Adrenal gland (tissue), 12 donors: ENCODE measurements around the gene BRD7. TPM values are rescaled to one million over a fixed set of nuclear protein-coding genes. Genes with fewer than 3 reads are reported as not detected.

Experiments used
- DNase-seq, 7 donors: peaks; one replicate each; pipeline ENCODE4 v3.0.0-alpha.2; 2019 to 2020
- H3K27ac ChIP-seq, 5 donors: fragments of 200-600 bp; sonication (generic) in 4 of 5; 1 replicate in 3 of 5; 2 replicates in 2 of 5; pipeline versions ENCODE4 v1.5.1 to v1.8.0; 2016 to 2020; ENCODE audit warnings: mild to moderate bottlenecking in 1 of 5
- H3K27me3 ChIP-seq: fragments of 200-600 bp; 2 replicates; pipeline ENCODE4 v1.8.0; 2021
- H3K36me3 ChIP-seq, 2 donors: fragments of 200-600 bp; replicated peaks in 1 of 2; 1 replicate in 1 of 2; 2 replicates in 1 of 2; pipeline versions ENCODE4 v1.5.1 to v1.8.0; 2018 to 2022
- H3K4me1 ChIP-seq, 2 donors: fragments of 200-600 bp; replicated peaks in 1 of 2; 1 replicate in 1 of 2; 2 replicates in 1 of 2; pipeline versions ENCODE4 v1.5.1 to v1.8.0; 2018 to 2021
- H3K4me3 ChIP-seq, 4 donors: fragments of 200-600 bp; sonication (generic) in 3 of 4; one replicate each; pipeline ENCODE4 v1.5.1; 2016 to 2018
- H3K9me3 ChIP-seq, 3 donors: fragments of 200-600 bp; sonication (generic) in 1 of 3; replicated peaks in 1 of 3; 1 replicate in 2 of 3; 2 replicates in 1 of 3; pipeline versions ENCODE4 v1.5.1 to v1.8.0; 2016 to 2021
- POLR2A ChIP-seq, 2 donors: fragments of 450-650 bp; IDR thresholded peaks; one replicate each; pipeline ENCODE4 v1.6.1; 2017; ENCODE audit warnings: antibody characterized with exemption in 2 of 2, mild to moderate bottlenecking in 2 of 2, moderate library complexity in 1 of 2
- WGBS, 4 donors: extraction: QIAGEN DNeasy Blood & Tissue Kit in 2 of 4; methylation state at CpG; one replicate each; pipeline versions ENCODE4 v1.1.5 to v1.1.7; 2013 to 2017; 5-methylcytosine and 5-hydroxymethylcytosine counted together
- intact Hi-C, 2 donors: fragments of 100-400 bp; cut with DNase I; formaldehyde crosslinking; loops; one replicate each; pipeline versions ENCODE4 v1.14.1 to v1.15.0; 2022 to 2023
- polyA plus RNA-seq, 3 donors: library from polyadenylated mRNA; stranded (reverse); fragments of 200-250 nt in 2 of 3; fragments of 350-450 nt in 1 of 3; fragmentation: Illumina TruSeq in 1 of 3; extraction: RNeasy Lipid Tissue Mini Kit (QIAGEN cat#74804) in 1 of 3; gene quantifications; one replicate each; pipeline ENCODE4 v1.2.3, GENCODE V29; 2013 to 2014
- total RNA-seq, 9 donors: library from RNA; depleted of rRNA in 4 of 9; stranded (reverse); fragments of >200 nt in 4 of 9; fragments of 120-200 nt in 1 of 9; fragmentation: NEBNext Ultra II Directional in 1 of 9; extraction: Animal tissue kit (Norgen Biotek cat#: 25700) in 1 of 9; gene quantifications; one replicate each; pipeline versions ENCODE4 v1.1.0 to v1.2.4, GENCODE V29; 2013 to 2023
- TF ChIP-seq, protein P1 (sequence below), 6 experiments: fragments of 450-650 bp in 4 of 6; fragments of 200-600 bp in 2 of 6; sonication (generic) in 1 of 6; IDR thresholded peaks; 1 replicate in 5 of 6; 2 replicates in 1 of 6; pipeline versions ENCODE4 v1.5.1 to v1.8.0; 2016 to 2021; ENCODE audit warnings: antibody characterized with exemption in 6 of 6, mild to moderate bottlenecking in 2 of 6, moderate library complexity in 1 of 6
- donor health status: healthy with polysubstance abuse.
- donor health status: Bipolar disorder and iron deficiency.
- donor health status: DM: yes; HTN: yes; CAD: no.
- donor health status: DM: no; HTN: no; CAD: no.
- donor health status: DM: no; HTN: no; CAD: no.
- donor health status: DM: yes; HTN: yes; CAD: no.

BRD7 gene
- total and polyA plus RNA-seq, 12 donors = 37.2 to 117 (median 58.7) TPM

DNA sequence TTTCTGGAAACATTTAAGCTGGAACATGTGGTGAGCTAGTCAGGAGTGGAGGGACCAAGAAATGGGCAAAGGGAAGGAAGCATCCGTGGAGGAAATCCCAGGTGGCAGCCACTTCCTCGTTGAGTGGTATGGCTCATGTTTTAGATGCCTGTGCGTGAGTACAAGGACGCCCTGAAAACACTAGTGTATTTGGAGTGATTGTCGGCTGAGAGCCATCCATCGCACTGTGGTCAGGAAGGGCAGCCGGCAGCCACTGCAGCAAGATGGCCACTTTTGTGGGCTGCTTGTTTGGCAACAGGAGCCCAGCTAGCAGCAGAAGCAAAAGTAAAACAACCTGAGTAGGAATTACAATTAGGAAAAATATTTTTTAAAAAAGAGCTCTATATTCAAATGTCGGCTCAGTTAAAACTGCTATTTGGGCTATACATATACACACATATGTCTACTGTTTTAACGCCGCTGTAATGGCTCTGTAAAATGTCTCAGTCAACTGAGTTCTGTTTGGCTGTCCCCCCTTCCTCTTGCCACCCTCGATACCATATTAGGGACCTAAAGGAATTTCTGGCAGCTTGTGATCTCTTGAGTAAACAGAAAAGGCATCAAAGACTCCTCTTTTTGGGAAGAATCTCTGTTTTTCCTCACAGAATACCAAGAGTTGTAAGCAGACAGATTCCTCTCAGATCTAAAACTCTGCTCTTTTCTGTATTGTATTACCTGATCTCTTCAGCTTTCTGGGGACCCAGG lies 39.2 kb downstream of the BRD7 start:
- Histone ChIP-seq H3K27me3 (no peaks in the 10 kb centered on the region), H3K4me1 (no peaks in the 10 kb centered on the region), H3K36me3 (peaks cover 0 to 42% of the 10 kb centered on the region in 2 donors), H3K27ac (no peak overlapping the region), H3K4me3 (no peak overlapping the region), H3K9me3 (no peaks in the 10 kb centered on the region)
- 58 to 91% (median 76%) methylated on average over 11 of the region's 11 CpGs for WGBS, 4 donors
- intact Hi-C loops = no loop called here
- no peak for DNase-seq
- no peak for TF ChIP-seq POLR2A (IDR thresholded peaks at IDR 0.05)
- TF ChIP-seq, protein P1, sequence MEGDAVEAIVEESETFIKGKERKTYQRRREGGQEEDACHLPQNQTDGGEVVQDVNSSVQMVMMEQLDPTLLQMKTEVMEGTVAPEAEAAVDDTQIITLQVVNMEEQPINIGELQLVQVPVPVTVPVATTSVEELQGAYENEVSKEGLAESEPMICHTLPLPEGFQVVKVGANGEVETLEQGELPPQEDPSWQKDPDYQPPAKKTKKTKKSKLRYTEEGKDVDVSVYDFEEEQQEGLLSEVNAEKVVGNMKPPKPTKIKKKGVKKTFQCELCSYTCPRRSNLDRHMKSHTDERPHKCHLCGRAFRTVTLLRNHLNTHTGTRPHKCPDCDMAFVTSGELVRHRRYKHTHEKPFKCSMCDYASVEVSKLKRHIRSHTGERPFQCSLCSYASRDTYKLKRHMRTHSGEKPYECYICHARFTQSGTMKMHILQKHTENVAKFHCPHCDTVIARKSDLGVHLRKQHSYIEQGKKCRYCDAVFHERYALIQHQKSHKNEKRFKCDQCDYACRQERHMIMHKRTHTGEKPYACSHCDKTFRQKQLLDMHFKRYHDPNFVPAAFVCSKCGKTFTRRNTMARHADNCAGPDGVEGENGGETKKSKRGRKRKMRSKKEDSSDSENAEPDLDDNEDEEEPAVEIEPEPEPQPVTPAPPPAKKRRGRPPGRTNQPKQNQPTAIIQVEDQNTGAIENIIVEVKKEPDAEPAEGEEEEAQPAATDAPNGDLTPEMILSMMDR (IDR thresholded peaks at IDR 0.05) = no peak

DNA sequence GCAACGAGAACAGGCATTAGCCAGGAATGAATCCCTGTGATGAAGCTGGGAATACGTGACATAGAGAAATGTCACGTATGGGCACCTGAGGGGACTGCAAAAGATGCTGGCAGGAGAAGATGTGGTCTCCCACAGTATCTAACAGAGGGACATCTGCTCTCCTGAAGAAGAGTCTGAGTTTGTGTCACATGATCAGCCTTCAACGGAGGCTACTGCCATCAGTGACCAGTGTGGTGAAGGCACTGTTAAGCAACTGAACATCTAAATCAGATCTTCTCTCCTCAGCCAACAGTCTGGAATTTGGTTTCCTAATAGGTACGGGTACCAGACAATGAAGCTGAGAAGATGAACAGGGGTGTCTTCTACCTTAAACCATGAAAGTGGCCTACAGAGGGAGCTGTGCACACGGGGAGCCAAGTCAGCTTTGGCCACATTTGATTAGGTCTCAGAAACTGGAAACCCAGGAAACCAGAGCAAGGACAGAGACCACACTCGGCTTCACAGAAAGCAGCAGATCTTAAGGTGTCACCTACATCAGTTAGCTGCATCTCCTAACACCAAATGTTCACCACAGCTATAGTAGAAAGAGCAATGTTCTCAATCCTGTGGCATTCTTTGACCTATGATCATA lies 41.8 kb downstream of the BRD7 start:
- Histone ChIP-seq H3K4me1 (no peaks in the 10 kb centered on the region), H3K27ac (peak overlapping the region in 2 of 5 donors; percentile 12 to 38), H3K9me3 (no peaks in the 10 kb centered on the region), H3K36me3 (peaks cover 0 to 35% of the 10 kb centered on the region in 2 donors), H3K4me3 (no peak overlapping the region), H3K27me3 (no peaks in the 10 kb centered on the region)
- TF ChIP-seq, protein P1 (IDR thresholded peaks at IDR 0.05) = peak in 5 of 6 experiments; percentile 24 to 46 (median 37)
- TF ChIP-seq POLR2A (IDR thresholded peaks at IDR 0.05) = no peak
- 62 to 67% (median 63%) methylated on average over 7 of the region's 7 CpGs for WGBS, 4 donors
- intact Hi-C loops = no loop called here
- peak in 2 of 7 donors; percentile 28 to 64 for DNase-seq

DNA sequence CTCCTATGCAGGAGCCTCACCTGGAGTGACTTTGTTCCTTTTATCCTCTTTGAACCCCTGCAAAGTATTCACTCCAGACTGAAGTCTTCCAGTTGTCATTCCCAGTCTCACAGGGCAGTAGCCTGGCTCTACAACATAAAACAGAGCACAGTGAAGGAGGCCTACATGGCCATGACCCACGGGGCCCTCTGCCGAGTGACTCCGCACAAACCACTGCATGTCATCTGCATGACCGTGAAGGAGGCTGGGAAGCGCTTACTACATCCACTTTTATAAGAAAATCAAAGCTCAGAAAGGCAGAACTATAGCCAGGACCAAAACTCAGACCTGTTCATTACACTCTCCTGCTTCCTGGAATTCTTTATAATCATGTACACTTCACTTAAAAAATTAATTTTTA lies 42.5 kb downstream of the BRD7 start:
- H3K4me3 ChIP-seq = no peak overlapping the region
- 44 to 52% (median 45%) methylated on average over 5 of the region's 5 CpGs for WGBS, 4 donors
- TF ChIP-seq, protein P1 (IDR thresholded peaks at IDR 0.05) = no peak
- no peak for TF ChIP-seq POLR2A (IDR thresholded peaks at IDR 0.05)
- H3K9me3 ChIP-seq = no peaks in the 10 kb centered on the region
- H3K36me3 ChIP-seq = peaks cover 0 to 35% of the 10 kb centered on the region in 2 donors
- no peaks in the 10 kb centered on the region for H3K4me1 ChIP-seq
- no peaks in the 10 kb centered on the region for H3K27me3 ChIP-seq
- DNase-seq = peak in 6 of 7 donors; percentile 61 to 80 (median 72)
- intact Hi-C loops = no loop called here
- H3K27ac ChIP-seq = peak overlapping the region in 1 of 5 donors; percentile 38

DNA sequence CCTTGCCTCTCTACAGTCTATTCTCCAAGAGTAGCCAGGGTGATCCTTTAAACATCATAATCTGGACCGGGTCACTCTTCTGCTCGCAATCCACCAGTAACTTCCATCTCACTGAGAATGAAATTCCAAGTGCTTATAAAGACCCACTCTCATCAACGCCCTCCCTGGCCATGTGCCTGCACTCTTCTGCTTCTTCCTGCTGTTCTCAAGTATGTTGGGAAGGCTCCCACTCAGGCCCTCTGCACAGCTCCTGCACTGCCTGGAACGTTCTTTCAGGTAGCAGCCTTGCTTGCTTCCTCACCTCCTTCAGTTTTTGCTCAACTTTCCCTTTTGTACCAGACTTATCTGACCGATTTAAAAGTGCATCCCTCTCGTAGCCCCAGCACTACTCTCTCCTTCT lies 44.4 kb downstream of the BRD7 start:
- intact Hi-C loops = no loop called here
- 87 to 94% (median 91%) methylated on average over 6 of the region's 6 CpGs for WGBS, 4 donors
- Histone ChIP-seq H3K9me3 (no peaks in the 10 kb centered on the region), H3K27me3 (no peaks in the 10 kb centered on the region), H3K27ac (no peak overlapping the region), H3K36me3 (peaks cover 0 to 51% of the 10 kb centered on the region in 2 donors), H3K4me3 (no peak overlapping the region), H3K4me1 (no peaks in the 10 kb centered on the region)
- DNase-seq = no peak
- TF ChIP-seq, protein P1 (IDR thresholded peaks at IDR 0.05) = no peak
- TF ChIP-seq POLR2A (IDR thresholded peaks at IDR 0.05) = no peak
